Thyroid gland (tissue), 4 donors: ENCODE measurements around the gene SLC8A1.

Experiments
- CTCF ChIP-seq, 6 experiments: fragments of 200-600 bp in 3 of 6; fragments of 450-650 bp in 3 of 6; sonication (generic) in 3 of 6; IDR thresholded peaks; one replicate each; pipeline ENCODE4 v1.5.1; 2016 to 2019; ENCODE audit warnings: antibody characterized with exemption in 6 of 6, mild to moderate bottlenecking in 2 of 6, inconsistent platforms in 1 of 6, moderate library complexity in 1 of 6
- POLR2A ChIP-seq, 2 donors: fragments of 450-650 bp; IDR thresholded peaks; one replicate each; pipeline ENCODE4 v1.6.1; 2017; ENCODE audit warnings: antibody characterized with exemption in 2 of 2, mild to moderate bottlenecking in 2 of 2, moderate library complexity in 1 of 2

GRCh38 chr2:40169856-40170255 is 282.0 kb downstream of the SLC8A1 start:
- TF ChIP-seq CTCF (IDR thresholded peaks at IDR 0.05) (no peak), POLR2A (IDR thresholded peaks at IDR 0.05) (no peak)
